ENCODE data around the gene PRDX6.
"Not testable (repeated sequence)": the region's sequence is repeated elsewhere in the genome, so short reads cannot be mapped to it uniquely, and the experiment has no call there.

PRDX6 gene

DNA sequence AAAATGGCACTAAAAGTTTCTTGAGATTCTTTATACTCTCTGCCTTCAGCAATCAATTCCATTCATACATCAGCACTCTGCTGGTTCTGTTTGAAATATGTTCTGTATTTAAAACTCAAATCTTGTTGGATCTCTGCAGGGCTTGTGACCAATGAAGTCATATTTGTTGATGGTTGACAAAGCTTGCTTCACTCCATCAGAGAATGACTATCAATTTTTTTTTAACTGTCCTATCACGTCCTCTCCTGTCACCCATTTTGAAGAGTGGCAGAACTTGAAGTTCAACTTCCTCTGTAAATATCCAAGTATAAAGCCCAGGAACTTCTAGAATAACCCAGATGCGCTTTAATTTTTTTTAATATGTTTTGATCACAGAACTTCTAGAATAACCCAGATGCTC is 10.9 kb downstream of the PRDX6 start:
- H3K4me3 ChIP-seq (ENCODE audit: low read depth, low read length) = no peak overlapping the region
- TF ChIP-seq, protein P1, sequence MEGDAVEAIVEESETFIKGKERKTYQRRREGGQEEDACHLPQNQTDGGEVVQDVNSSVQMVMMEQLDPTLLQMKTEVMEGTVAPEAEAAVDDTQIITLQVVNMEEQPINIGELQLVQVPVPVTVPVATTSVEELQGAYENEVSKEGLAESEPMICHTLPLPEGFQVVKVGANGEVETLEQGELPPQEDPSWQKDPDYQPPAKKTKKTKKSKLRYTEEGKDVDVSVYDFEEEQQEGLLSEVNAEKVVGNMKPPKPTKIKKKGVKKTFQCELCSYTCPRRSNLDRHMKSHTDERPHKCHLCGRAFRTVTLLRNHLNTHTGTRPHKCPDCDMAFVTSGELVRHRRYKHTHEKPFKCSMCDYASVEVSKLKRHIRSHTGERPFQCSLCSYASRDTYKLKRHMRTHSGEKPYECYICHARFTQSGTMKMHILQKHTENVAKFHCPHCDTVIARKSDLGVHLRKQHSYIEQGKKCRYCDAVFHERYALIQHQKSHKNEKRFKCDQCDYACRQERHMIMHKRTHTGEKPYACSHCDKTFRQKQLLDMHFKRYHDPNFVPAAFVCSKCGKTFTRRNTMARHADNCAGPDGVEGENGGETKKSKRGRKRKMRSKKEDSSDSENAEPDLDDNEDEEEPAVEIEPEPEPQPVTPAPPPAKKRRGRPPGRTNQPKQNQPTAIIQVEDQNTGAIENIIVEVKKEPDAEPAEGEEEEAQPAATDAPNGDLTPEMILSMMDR (IDR thresholded peaks at IDR 0.05; ENCODE audit: borderline replicate concordance, insufficient read depth, low read depth, low read length) = no peak

DNA sequence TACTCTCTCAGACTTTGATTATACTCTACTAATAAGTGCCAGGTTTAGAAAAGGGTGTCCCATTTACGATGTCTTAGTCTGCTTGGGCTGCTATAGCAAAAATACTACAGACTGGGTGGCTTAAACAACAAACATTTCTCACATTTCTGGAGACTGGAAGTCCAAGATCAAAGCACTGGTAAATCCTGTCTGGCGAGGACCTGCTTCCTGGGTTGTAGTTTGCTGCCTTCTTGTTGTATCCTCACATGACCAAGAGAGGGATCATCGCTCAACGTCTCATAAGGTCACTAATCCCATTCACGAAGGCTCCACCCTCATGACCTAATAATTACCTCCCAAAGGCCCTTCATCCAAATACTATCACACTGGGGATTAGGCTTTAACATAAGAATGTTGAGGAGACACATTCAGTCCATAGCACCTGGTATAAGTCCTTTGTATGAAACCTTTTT is 12.0 kb downstream of the PRDX6 start:
- no peak overlapping the region for H3K4me3 ChIP-seq (ENCODE audit: low read depth, low read length)
- TF ChIP-seq, protein P1 (IDR thresholded peaks at IDR 0.05; ENCODE audit: borderline replicate concordance, insufficient read depth, low read depth, low read length) = no peak

DNA sequence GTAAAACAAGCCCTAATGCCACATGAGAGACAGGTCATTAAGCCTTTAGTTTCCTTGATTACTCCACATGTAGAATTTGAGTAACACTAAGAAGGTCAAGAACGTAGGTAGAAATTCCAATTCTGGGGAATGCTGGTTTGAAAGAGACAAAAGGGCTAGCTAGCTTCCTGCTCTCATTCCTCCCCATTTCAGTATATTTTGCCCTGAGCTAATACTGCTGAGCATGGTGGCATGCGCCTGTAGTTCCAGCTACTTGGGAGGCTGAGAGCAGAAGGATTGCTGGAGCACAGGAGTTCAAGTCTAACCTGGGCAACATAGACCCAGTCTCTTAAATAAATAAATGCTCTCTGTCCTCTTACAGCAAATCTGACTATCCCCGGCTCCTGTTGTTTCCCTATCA is 12.8 kb downstream of the PRDX6 start:
- TF ChIP-seq, protein P1 (IDR thresholded peaks at IDR 0.05; ENCODE audit: borderline replicate concordance, insufficient read depth, low read depth, low read length) = no peak
- H3K4me3 ChIP-seq (ENCODE audit: low read depth, low read length) = no peak overlapping the region

DNA sequence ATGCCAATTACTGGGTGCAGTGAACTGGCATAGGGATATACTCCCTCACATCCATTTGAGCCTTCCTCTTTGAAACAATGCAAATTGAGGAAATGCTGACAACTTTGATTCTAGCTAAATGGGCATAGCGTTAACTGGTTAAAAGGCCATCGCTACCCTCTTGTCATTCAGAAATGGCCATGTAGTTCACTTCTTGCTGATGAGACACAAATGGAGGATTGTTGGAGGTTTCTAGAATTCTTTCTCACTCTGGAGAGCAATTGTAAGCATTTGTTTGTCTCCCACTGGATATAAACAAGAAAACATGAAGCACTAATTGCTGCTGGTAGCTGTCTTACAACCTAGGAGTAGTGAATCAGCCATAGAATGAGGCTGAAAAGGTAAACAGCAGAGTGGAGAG is 14.4 kb downstream of the PRDX6 start:
- no peak overlapping the region for H3K4me3 ChIP-seq (ENCODE audit: low read depth, low read length)
- TF ChIP-seq, protein P1 (IDR thresholded peaks at IDR 0.05; ENCODE audit: borderline replicate concordance, insufficient read depth, low read depth, low read length) = no peak

DNA sequence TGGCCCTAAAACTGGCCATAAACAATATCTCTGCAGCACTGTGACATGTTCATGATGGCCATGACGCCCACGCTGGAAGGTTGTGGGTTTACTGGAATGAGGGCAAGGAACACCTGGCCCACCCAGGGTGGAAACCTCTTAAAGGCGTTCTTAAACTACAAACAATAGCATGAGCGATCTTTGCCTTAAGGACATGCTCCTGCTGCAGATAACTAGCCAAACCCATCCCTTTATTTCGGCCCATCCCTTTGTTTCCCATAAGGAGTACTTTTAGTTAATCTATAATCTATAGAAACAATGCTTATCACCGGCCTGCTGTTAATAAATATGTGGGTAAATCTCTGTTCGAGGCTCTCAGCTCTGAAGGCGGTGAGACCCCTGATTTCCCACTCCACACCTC is 16.0 kb downstream of the PRDX6 start:
- not testable (repeated sequence) for H3K4me3 ChIP-seq (ENCODE audit: low read depth, low read length)

DNA sequence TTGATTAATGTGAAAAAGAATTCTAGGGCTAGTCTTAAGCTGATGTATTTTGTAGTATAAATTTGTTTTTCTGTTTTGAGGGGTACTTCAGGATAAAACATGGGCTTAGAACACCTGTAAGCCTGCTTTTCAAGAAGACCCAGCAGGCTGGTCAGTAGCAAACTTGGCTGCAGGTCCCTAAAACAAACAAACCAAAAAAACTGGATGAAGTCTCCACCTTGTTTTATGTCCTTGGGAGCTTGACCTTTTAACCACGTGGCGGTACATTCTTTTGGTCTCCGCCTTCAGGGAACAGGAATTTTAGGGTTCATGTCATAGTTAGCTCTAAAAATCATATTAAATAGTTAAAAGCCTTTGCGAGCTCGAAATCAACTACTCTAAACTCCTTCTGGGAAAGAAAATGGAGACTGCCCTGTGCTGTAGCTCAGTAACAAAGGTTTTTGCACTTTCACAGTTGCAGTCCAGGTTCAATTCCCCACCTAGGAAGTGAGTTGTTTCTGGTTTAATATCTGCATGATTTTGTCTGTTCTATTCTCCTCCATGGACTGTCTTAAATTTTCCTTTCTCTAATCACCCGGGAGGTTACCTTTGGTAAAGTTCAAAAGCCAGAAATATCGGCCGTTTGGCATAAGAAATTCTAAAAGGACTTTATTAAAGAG is 18.6 kb downstream of the PRDX6 start:
- TF ChIP-seq, protein P1 (IDR thresholded peaks at IDR 0.05; ENCODE audit: borderline replicate concordance, insufficient read depth, low read depth, low read length) = no peak
- H3K4me3 ChIP-seq (ENCODE audit: low read depth, low read length) = no peak overlapping the region

DNA sequence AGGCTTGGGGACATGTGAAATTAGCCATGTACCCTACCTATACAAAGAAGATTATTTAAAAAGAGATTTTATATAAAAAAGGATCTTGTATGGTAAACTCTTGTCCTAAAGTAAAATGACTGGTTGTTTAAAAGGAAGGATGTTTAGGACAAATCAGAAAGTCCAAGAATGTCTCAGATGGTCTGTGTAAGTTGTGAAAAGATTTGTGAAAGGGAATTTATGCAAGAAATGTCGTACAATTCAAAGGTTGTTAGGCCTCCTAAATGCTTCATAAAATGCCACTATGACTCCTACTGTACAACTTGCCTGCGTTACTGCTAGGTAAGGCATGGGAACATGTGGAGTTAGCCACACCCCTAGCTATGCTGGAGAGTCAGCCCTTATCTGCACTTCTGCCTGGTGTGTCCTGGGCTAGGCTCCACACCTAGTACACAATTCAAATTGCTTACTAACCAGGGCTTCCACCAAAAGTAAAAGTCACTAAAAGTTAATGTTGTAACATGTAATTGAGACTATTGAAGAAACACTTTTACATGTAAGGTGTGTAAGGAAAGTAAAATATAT is 19.7 kb downstream of the PRDX6 start:
- TF ChIP-seq, protein P1 (IDR thresholded peaks at IDR 0.05; ENCODE audit: borderline replicate concordance, insufficient read depth, low read depth, low read length) = no peak
- no peak overlapping the region for H3K4me3 ChIP-seq (ENCODE audit: low read depth, low read length)
